Adrenal gland (tissue), 12 donors: ENCODE measurements around the gene TRIL. TPM values are rescaled to one million over a fixed set of nuclear protein-coding genes. Genes with fewer than 3 reads are reported as not detected.

ENCODE experiments used
- DNase-seq, 7 donors: peaks; one replicate each; pipeline ENCODE4 v3.0.0-alpha.2; 2019 to 2020
- H3K27ac ChIP-seq, 5 donors: fragments of 200-600 bp; sonication (generic) in 4 of 5; 1 replicate in 3 of 5; 2 replicates in 2 of 5; pipeline versions ENCODE4 v1.5.1 to v1.8.0; 2016 to 2020; ENCODE audit warnings: mild to moderate bottlenecking in 1 of 5
- H3K27me3 ChIP-seq: fragments of 200-600 bp; 2 replicates; pipeline ENCODE4 v1.8.0; 2021
- H3K36me3 ChIP-seq, 2 donors: fragments of 200-600 bp; replicated peaks in 1 of 2; 1 replicate in 1 of 2; 2 replicates in 1 of 2; pipeline versions ENCODE4 v1.5.1 to v1.8.0; 2018 to 2022
- H3K4me1 ChIP-seq, 2 donors: fragments of 200-600 bp; replicated peaks in 1 of 2; 1 replicate in 1 of 2; 2 replicates in 1 of 2; pipeline versions ENCODE4 v1.5.1 to v1.8.0; 2018 to 2021
- H3K4me3 ChIP-seq, 4 donors: fragments of 200-600 bp; sonication (generic) in 3 of 4; one replicate each; pipeline ENCODE4 v1.5.1; 2016 to 2018
- H3K9me3 ChIP-seq, 3 donors: fragments of 200-600 bp; sonication (generic) in 1 of 3; replicated peaks in 1 of 3; 1 replicate in 2 of 3; 2 replicates in 1 of 3; pipeline versions ENCODE4 v1.5.1 to v1.8.0; 2016 to 2021
- POLR2A ChIP-seq, 2 donors: fragments of 450-650 bp; IDR thresholded peaks; one replicate each; pipeline ENCODE4 v1.6.1; 2017; ENCODE audit warnings: antibody characterized with exemption in 2 of 2, mild to moderate bottlenecking in 2 of 2, moderate library complexity in 1 of 2
- WGBS, 4 donors: extraction: QIAGEN DNeasy Blood & Tissue Kit in 2 of 4; methylation state at CpG; one replicate each; pipeline versions ENCODE4 v1.1.5 to v1.1.7; 2013 to 2017; 5-methylcytosine and 5-hydroxymethylcytosine counted together
- intact Hi-C, 2 donors: fragments of 100-400 bp; cut with DNase I; formaldehyde crosslinking; loops; one replicate each; pipeline versions ENCODE4 v1.14.1 to v1.15.0; 2022 to 2023
- polyA plus RNA-seq, 3 donors: library from polyadenylated mRNA; stranded (reverse); fragments of 200-250 nt in 2 of 3; fragments of 350-450 nt in 1 of 3; fragmentation: Illumina TruSeq in 1 of 3; extraction: RNeasy Lipid Tissue Mini Kit (QIAGEN cat#74804) in 1 of 3; gene quantifications; one replicate each; pipeline ENCODE4 v1.2.3, GENCODE V29; 2013 to 2014
- total RNA-seq, 9 donors: library from RNA; depleted of rRNA in 4 of 9; stranded (reverse); fragments of >200 nt in 4 of 9; fragments of 120-200 nt in 1 of 9; fragmentation: NEBNext Ultra II Directional in 1 of 9; extraction: Animal tissue kit (Norgen Biotek cat#: 25700) in 1 of 9; gene quantifications; one replicate each; pipeline versions ENCODE4 v1.1.0 to v1.2.4, GENCODE V29; 2013 to 2023
- TF ChIP-seq, protein P1 (sequence below), 6 experiments: fragments of 450-650 bp in 4 of 6; fragments of 200-600 bp in 2 of 6; sonication (generic) in 1 of 6; IDR thresholded peaks; 1 replicate in 5 of 6; 2 replicates in 1 of 6; pipeline versions ENCODE4 v1.5.1 to v1.8.0; 2016 to 2021; ENCODE audit warnings: antibody characterized with exemption in 6 of 6, mild to moderate bottlenecking in 2 of 6, moderate library complexity in 1 of 6
- donor health status: healthy with polysubstance abuse.
- donor health status: Bipolar disorder and iron deficiency.
- donor health status: DM: yes; HTN: yes; CAD: no.
- donor health status: DM: no; HTN: no; CAD: no.
- donor health status: DM: no; HTN: no; CAD: no.
- donor health status: DM: yes; HTN: yes; CAD: no.

The TRIL gene
- total and polyA plus RNA-seq, 12 donors = 1.3 to 17.1 (median 5.1) TPM

DNA sequence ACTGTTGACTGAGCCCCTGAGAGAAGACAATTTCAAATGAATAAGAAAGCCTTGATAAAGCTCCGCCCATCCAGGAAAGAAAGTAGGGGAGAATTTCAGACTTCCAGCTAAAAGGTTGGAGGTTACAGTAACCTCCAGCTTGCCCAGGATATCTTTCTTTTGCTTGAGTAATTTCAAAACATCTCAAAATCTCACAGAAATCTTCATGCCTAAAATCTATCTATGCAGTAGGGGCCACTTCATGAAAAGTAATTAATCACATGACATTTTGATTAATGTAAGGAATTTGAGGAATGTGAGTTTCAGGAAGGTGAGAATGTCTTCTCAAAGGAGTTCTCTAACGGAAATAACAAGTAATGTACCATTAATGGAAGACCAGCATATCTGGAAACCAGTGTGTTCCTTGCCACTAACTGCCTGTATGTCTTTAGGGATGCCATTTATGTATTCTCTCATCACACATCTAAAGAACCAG is 24.2 kb downstream of the TRIL start:
- Histone ChIP-seq H3K4me1 (peaks cover 0 to under 1% of the 10 kb centered on the region in 2 donors), H3K27ac (no peak overlapping the region), H3K9me3 (no peaks in the 10 kb centered on the region), H3K4me3 (no peak overlapping the region), H3K27me3 (no peaks in the 10 kb centered on the region), H3K36me3 (no peaks in the 10 kb centered on the region)
- 69 to 81% (median 77%) methylated on average over 2 of the region's 2 CpGs for WGBS, 4 donors
- TF ChIP-seq, protein P1, sequence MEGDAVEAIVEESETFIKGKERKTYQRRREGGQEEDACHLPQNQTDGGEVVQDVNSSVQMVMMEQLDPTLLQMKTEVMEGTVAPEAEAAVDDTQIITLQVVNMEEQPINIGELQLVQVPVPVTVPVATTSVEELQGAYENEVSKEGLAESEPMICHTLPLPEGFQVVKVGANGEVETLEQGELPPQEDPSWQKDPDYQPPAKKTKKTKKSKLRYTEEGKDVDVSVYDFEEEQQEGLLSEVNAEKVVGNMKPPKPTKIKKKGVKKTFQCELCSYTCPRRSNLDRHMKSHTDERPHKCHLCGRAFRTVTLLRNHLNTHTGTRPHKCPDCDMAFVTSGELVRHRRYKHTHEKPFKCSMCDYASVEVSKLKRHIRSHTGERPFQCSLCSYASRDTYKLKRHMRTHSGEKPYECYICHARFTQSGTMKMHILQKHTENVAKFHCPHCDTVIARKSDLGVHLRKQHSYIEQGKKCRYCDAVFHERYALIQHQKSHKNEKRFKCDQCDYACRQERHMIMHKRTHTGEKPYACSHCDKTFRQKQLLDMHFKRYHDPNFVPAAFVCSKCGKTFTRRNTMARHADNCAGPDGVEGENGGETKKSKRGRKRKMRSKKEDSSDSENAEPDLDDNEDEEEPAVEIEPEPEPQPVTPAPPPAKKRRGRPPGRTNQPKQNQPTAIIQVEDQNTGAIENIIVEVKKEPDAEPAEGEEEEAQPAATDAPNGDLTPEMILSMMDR (IDR thresholded peaks at IDR 0.05) = no peak
- TF ChIP-seq POLR2A (IDR thresholded peaks at IDR 0.05) = no peak
- DNase-seq = no peak
- intact Hi-C loops = no loop called here

DNA sequence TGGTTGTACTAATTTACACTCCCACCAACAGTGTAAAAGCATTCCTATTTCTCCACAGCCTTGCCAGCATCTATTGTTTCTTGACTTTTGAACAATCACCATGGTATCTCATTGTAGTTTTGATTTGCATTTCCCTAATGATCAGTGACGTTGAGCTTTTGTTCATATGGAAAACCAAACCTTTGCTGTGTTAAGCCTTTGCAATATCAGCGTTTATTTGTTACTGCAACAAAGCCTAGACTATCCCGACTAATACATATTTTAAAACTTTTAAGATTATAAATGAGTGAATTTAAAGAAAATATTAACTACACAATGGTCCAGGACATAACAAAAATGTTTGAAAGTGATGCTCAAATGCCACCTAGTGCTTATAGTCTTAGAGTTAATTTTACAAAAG is 26.6 kb downstream of the TRIL start:
- TF ChIP-seq, protein P1 (IDR thresholded peaks at IDR 0.05) = no peak
- no peak for TF ChIP-seq POLR2A (IDR thresholded peaks at IDR 0.05)

DNA sequence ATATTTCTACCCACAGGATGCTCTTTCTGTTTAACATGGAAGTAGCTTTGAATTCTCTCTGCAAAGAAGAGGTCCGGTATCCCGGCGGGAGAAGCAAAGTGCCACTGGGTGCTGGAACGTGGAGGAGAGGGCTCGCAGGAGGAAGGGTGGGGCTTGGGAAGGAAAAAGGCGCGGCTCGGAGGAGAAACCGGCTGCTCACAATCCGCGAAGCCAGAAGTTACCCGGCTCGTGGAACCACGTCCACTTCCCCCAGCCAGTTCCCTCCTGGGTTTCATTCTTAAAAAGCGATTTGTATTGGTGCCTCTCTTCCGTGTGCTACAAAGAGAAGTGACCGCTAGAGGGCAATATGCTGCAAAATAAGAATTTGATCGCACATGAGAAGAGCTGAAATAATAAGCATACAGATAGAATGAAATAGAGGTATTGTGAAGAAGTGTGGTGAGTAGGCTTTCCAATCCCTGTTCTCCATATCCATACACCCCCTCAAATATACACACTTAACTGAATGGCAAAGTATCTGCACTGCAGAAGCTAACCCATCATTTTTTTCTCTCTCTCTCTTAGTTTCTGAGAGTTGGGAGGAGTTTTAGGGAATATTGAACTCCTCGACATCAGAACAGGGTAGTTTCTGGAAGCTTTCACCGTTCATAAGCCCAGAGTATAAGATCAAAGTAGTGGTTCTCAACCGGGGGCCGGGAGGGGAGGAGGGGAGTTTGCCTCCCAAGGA is 31.1 kb downstream of the TRIL start:
- no peak for TF ChIP-seq POLR2A (IDR thresholded peaks at IDR 0.05)
- TF ChIP-seq, protein P1 (IDR thresholded peaks at IDR 0.05) = peak; percentile 77 to 86 (median 78)
- Histone ChIP-seq H3K36me3 (no peaks in the 10 kb centered on the region), H3K4me1 (peaks cover 0 to 10% of the 10 kb centered on the region in 2 donors), H3K9me3 (no peaks in the 10 kb centered on the region), H3K4me3 (peak overlapping the region in 2 of 4 donors; percentile 3 to 50), H3K27me3 (no peaks in the 10 kb centered on the region), H3K27ac (peak overlapping the region in 2 of 5 donors; percentile 52 to 54)
- 2 to 4% (median 3%) methylated on average over 22 of the region's 22 CpGs for WGBS, 4 donors
- peak; percentile 68 to 90 (median 77) for DNase-seq
- intact Hi-C loops = loop anchor here (5.0 to 10.0 kb wide), 2 partner anchors 478 to 480 kb away; no protein-coding TSS in a partner anchor

More for the DNA sequence above, 26.6 kb downstream of the TRIL start:
- Histone ChIP-seq H3K4me3 (no peak overlapping the region), H3K4me1 (no peaks in the 10 kb centered on the region), H3K27me3 (no peaks in the 10 kb centered on the region), H3K36me3 (no peaks in the 10 kb centered on the region), H3K9me3 (no peaks in the 10 kb centered on the region), H3K27ac (no peak overlapping the region)
- WGBS, 4 donors = 79 to 91% (median 86%) methylated on average over 3 of the region's 3 CpGs
- no peak for DNase-seq
- intact Hi-C loops = no loop called here

DNA sequence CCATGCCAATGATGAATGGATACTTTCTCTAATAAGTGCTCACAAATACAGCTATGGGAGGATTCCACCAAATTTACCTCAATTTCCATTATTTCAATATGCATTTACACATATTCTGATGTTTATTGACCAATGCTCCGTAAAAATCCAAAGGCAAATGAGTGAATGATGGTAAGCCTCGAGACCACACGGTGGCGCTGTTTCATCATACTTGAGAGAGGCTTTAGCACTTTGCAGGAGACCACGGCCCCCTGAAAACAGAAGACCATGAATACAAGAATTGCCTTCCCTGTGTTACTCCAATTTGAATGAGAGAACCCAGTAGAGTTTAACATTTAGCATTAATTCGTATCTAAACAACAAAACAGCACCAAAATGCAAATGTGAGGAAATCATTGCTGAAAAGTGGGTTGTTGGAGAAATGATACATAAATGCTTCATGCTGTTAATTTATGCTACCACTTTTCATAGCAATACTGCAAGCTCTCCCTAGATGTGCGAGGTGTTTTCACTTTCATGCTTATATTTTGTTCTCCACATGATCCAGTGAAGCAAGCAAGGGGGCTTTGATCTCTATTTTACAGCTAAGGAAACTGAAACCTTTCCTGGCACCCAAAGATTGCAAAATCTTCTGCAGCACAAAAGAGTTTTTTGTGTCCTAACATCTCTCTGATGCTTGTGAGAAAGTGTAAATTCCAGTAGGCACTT is 35.4 kb downstream of the TRIL start:
- H3K36me3 ChIP-seq = no peaks in the 10 kb centered on the region
- H3K27me3 ChIP-seq = no peaks in the 10 kb centered on the region
- peak; percentile 38 to 82 (median 65) for DNase-seq
- no peaks in the 10 kb centered on the region for H3K9me3 ChIP-seq
- 4 to 7% (median 4%) methylated on average over 7 of the region's 7 CpGs for WGBS, 4 donors
- H3K4me1 ChIP-seq = peaks cover 0 to 12% of the 10 kb centered on the region in 2 donors
- TF ChIP-seq, protein P1 (IDR thresholded peaks at IDR 0.05) = peak; percentile 69 to 93 (median 83)
- TF ChIP-seq POLR2A (IDR thresholded peaks at IDR 0.05) = no peak
- H3K27ac ChIP-seq = no peak overlapping the region
- no peak overlapping the region for H3K4me3 ChIP-seq
- intact Hi-C loops = loop anchor here (2.0 to 10.0 kb wide), 3 partner anchors 184 to 482 kb away; no protein-coding TSS in a partner anchor
